Hematopoietic multipotent progenitor cell (in vitro differentiated cells): ENCODE measurements around the gene TMEM117. TPM values are rescaled to one million over a fixed set of nuclear protein-coding genes. Genes with fewer than 3 reads are reported as not detected.

ENCODE experiments used
- DNase-seq, 3 donors: peaks; one replicate each; pipeline ENCODE4 v3.0.0-alpha.2; 2011 to 2015; ENCODE audit warnings: low read depth in 2 of 3, low spot score in 2 of 3
- total RNA-seq: library from RNA; depleted of rRNA; stranded (reverse); fragments of >200 nt; gene quantifications from one replicate; pipeline ENCODE4 v1.2.3, GENCODE V29; 2012

TMEM117 gene
- total RNA-seq, 1 donor, result 3.0 TPM

DNA sequence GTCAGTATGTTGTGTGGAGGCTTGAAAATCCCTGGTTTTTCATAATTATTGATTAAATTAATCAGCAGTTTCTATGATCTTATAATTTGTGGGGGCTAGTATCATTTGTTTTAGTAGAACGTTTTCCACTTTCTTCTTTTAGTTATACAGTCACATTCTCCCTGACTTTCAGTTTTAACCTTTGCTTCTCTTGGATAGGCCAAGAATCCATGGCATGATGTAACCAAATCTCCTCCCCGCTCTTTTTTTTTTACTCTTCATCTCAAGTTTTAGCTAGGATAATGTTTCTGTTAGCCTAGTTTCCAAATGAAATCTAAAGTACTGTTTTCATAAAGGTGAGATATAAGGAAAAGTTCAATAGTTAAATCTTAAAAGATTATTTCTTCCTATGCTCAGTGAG is 106.5 kb downstream of the TMEM117 start:
- DNase-seq, result no peak

DNA sequence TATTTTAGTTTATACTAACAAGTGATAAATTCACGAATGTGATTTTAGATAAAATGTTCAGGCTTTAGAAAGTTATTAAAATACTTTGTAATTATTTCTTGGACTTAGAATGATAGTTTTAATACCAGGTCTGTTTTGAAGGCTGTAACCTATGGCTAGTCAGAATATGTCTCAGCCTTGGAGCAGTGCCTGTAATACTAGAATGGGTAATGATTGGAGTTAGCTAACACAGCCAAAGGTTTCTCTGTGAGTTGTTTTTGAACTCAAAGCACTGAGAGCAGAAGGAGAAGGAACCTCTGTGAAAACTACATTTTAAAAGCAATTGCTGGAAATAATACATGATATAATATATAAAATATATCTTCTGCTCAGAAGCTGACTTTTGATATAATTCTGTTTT is 110.1 kb downstream of the TMEM117 start:
- DNase-seq, result no peak

DNA sequence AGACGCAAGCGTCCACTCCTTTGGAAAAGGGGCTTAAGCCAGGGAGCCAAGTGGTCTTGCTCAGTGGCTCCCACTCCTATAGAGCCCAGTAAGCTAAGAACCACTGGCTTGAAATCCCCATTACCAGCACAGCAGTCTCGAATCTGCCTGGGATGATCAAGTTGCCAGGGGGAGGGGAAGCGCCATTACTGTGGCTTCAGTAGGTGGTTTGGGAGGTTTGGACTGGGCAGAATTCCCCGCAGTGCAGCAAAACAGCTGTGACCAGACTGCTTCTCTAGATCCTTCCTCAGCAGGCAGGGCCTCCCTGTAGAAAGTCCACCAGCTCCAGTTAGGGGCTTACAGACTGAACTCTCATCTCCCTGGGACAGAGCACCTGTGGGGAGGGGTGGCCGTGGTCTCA is 115.4 kb downstream of the TMEM117 start:
- DNase-seq, result no peak

DNA sequence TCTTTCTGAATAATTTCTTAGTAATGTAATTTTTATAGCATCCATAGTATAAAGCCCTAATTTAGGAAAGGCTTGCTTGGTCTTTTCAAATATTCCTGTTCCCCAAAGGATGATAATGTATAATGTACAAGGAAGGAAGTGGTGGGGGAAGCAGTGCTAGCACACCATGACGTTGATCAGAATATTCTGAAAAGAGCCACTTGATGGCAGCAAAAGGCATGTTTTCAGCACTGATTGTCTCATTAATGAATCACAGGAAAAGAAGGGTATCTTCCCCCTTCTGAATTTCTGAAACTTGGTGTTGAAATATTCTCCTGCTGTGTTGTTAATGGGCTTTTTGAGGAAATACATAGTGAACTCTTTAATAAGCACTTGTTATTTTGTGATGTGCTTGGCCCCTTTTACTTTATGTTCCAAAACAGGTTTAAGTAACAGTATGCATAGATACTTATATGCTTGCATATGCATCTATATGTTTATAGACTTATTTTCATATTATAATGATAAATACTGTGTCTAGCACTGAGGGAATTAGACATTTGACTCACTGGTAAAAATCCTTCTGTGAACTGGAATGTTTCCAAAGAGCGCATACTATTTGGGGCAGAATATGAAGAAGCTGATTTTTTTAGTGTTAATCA is 122.0 kb downstream of the TMEM117 start:
- DNase-seq, result peak in 2 of 3 donors; percentile 34 to 68

DNA sequence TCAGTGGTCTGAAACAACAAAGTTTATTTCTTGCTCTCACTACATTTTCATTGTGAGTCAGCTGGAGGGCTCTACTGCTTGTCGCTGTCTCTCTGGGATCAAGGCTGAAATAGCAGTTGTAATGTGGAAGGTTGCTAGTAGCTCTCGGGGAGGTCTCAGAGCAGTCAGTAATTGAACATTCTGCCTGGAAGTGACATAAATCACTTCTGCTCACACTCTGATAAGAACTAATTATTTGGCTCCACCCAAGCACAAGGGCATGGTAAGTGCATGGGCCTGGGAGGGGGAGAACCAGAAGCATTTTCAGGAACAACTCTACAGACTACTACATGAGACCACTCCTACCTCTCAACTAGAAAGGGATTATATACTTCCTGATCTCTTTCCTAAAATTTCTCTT is 128.2 kb downstream of the TMEM117 start:
- no peak for DNase-seq

DNA sequence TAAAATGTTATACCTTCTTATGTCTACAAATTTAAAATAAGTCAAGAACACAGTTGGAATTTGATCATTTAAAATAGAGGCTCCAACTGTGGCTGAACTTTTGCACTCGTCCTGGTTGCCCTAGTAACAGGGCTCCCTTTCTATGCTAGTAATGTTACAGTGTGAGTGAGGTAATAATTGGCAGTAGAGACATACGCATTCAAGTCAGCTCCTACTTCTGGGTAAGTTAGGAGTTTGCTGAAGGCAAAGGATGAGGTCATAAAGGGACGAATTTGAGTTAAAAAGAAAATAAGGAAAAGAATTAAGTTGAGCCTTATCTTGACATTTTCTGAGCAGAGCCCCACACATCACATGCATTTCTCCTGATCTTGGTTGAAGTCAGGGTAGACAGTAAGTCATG is 129.1 kb downstream of the TMEM117 start:
- no peak for DNase-seq

DNA sequence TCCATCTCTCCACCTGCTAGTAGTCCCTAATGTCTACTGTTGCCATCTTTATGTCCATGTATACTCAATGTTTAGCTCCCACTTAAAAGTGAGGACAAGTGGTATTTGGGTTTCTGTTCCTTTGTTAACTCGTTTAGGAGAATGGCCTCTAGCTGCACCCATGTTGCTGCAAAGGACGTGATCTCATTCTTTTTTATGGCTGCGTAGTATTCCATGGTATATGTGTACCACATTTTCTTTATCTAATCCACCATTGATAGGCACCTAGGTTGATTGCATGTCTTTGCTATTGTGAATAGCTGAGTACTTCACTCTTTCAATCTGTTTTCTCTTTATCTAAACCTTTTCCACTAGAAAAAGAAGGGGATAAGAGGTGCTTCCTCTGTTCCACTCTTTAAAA is 130.0 kb downstream of the TMEM117 start:
- no peak for DNase-seq

DNA sequence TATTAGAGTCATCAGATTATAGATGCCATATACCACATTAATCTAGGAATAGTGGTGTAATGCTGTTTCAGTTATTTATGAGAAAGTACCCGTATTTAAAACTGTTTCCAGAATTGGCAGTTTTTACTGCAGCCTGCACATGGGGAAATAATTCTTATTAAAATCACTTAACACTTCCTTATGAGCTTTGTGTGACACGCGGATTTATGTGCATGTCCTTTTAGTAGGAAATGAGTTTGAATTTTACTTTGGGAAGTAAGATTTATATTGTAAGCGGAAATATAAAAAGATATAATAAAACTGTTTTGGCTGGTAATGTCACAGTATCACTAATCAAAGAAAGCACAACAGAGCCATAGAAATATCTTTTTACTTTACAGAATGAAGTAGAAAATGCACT is 132.9 kb downstream of the TMEM117 start:
- no peak for DNase-seq

DNA sequence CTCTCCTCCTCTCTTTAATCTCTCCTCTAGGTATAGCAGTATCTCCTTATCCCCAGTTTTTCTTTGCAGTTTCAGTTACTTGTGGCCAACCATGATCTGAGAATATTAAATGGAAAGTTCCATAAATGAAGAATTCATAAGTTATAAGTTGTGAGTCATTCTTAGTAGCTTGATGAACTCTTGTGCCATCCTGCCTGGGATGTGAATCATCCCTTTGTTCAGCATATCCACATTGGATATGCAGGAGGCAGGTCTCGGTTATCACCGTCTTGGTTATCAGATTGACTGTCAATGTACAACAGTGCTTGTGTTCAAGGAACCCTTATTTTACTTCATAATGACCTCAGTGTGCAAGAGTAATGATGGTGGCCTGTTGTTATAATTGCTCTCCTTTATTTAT is 134.0 kb downstream of the TMEM117 start:
- DNase-seq, result no peak

DNA sequence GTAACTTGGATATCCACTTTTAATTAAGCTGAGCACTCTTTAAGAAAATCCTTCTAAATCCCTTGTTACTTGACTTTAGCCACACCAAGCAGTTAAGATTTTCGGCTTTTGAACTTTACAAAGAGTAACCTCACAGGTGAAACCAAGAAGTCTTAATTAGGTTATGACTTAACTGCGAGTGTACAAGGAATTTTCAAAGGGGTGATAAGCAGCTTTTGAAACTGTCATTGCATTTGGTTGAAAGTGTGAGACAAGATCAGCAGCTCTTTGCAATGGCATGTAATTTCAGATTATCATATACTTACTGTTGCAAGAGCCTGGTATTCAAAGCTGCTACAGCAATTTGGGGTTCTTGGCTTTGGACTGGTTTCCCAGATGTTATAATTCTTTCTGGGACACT is 137.5 kb downstream of the TMEM117 start:
- DNase-seq, result no peak

DNA sequence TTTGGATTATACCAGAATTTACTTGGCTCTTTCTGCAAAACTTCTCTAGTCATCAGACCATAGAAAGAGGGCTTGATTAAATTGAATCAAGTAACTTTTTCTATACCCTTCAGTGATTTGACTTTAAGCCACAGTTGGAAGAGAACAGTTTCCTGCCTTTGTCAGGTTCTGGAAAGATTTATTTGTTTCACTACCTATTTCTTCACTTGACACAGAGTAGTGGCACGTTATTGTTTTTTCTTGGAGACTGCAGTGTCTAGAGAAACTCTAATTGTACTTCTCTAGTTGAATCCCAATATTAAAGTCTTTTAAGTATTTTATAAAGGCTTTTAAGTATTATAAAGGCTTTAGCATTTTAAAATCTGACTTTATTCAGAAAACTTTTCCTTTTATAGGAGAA is 138.1 kb downstream of the TMEM117 start:
- DNase-seq, result peak in 1 of 3 donors; percentile 6

DNA sequence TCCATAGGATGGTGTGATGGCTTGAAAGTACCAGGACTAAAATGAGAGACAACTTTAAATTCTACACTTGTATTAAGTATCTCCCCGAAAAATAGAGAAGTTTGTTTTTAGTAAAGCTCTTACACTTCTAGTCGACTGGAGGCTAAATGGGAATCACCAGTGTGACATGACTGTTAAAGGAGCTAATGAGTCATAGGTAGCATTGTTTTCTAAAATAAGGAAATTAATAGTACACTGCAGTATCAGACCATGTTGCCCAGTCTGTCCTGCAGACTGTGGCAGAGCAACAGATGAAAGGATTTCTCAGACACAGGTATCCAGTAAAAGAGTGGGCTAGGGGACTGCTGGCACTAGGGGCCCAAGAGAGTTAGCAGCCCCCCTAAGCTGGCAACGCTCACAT is 140.1 kb downstream of the TMEM117 start:
- DNase-seq, result no peak

DNA sequence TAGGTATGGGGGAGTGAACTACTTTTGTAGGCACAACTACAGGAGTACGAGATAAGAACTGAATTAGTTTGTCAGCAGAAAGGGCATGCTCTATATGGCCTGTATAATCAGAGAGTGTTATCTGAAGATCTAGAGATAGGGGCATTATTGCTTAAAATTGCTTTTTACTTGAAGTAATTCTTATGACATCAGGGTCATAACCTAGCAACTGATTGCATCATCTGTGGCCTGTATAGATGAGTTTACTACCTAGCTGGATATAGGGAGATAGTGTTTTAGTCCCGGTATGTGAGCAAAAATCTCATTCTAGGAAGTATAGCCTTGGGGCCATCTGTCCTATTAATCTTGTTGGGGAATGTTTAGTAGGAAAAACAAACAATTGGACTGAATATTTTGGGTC is 142.7 kb downstream of the TMEM117 start:
- no peak for DNase-seq

DNA sequence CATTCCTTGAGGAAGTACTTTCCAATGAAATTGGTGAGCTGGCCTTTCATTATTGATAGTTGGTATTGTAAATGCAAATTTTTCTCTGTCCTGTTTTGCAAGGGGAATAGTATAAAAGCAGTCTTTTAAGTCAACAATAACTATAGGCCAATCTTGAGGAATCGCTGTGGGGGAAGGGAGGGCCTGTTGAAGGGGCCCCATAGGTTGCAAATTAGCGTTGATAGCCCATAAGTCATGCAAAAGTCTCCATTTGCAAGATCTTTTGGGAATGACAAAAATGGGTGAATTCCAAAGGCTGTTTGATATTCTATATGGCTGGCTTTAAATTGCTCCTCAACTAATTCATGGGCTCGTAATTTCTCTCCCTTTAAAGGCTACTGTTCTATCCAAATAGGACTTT is 143.6 kb downstream of the TMEM117 start:
- DNase-seq, result no peak

DNA sequence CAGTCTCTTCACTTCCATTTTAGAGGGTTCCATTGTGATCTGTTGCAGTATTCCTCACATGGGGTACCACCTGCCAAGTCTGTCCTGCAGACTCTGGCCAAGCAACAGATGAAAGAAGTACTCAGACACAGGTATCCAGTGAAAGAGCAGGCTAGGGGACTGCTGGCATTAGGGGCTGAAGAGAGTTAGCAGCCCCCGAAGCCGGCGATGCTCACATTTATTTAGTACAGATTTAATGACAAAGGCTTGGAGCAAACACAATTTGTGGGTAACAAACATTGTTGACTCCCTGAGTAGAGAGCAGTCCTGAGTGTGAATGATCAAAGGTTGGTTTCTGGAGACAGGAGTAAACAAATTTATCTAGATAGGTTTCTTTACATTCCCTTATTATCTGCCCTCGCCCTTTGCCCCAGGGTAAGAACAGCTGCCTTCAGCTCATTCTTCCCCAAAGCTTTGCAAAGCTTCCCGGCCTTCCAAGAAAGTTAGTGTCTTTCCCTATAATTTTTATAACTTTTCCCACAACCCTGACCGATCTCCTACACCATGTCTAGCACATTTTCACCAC is 144.8 kb downstream of the TMEM117 start:
- no peak for DNase-seq

DNA sequence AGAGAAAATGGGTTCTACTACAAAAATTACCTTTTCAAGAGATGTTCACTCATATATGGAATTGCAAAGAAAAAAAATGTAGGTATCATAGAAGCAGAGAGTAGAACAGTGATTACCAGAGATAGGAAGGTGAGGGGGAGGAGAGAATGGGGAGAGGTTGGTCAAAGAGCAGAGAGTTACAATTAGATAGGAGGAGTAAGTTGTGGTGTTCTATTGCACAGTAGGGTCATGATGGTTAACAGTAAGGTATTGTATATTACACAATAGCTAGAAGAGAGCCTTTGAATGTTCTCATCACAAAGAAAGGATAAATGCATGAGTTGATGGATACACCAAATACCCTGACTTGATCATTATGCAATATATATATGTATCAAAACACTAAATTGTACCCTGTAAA is 145.8 kb downstream of the TMEM117 start:
- no peak for DNase-seq

DNA sequence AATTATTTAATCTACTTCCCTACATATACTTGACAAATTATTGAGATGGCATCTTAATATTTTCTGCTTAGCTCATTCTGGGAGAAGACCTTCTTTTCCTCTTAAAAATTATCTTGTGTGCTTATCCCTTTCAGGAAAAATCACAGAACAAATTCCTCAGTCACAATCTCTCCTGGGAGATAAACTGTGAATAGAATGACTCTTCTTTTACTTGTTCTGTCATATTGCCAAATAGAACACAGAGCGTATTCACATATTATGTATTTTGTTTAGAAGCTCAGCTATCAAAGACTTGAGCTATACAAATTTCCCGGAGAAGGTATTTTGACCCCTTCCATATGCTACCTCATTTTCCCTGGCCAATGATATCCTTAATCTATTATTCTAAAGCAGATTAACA is 146.7 kb downstream of the TMEM117 start:
- no peak for DNase-seq

DNA sequence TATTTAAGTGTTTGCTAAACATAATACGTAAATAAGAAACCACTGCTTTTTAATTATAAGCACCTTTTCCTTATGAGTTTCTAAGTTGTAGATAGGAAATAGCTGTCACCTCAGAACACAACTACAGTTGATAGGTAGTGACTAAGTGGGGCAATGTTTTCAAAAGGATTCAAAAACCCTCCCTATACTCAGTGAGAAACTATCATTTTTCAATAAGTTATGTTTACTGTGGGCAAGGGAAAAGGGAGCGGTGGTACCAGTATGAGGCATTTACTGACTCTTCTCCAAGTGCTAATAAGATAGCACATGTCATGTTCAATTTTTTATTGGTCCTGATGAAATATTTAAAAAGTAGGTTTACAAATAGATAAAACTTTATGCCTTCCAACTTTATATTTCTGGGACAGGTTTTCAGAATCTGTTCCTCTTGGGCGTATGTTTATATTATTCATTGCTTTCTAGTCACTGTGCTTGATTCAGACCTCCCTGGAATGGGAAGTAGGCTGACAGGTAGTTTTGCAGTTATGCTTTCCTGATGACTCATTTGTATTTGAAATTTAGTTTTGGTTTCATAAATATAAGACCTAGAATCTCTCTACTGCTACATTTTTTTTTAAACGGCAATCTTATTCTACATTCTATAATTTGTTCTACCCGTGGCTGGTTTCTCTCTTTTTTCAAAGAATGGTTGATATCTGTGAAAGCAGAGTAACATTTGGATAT is 153.1 kb downstream of the TMEM117 start:
- peak in 2 of 3 donors; percentile 27 to 32 for DNase-seq

DNA sequence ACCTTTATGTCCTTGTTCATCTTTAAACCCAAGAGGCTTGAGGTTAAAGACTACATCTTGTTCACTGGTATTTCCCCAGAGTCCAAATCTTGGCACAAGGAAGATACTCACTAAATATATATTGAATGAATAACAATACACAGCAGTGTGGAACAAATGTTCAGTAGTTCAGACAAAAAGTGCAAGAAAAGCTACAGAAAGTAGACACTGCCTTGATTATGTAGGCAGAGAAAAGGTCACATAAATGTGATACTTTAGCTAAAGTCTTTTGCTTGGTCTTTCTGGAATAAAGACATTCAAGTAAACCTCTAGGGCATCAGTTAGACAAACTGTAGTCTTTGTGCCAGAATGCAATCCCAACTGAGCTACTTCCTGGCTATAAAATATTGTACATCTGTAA is 157.0 kb downstream of the TMEM117 start:
- DNase-seq, result no peak

DNA sequence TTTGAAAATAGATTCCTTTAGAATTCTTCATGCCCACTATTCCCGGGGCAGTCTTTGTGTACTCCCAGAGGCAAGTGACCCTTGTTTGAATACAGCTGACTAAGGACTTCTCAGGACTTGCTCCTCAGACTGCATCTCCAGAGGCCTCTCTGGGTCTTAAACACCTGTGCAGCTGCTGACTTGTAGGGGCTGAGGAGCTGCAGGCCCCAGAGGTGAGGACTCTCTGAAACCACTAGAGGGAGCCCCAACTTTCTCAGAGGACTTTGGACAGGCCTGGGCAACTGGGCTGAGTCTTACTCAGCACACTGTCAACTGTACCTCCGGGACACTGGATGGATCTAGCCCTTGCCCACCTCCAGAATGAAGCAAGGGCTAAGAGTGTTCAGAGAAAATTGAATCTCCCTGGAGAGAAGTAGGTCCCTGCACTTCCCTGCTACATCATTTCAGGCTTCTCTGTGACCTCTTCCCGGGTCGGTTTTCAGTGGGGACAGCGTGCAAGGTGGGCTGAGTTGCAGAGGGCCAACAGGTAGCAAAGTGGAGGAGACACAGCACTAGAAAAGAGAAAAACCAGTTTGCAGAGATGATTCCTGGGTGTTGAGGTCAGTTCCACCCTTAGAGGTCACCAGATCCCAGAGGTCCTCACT is 164.6 kb downstream of the TMEM117 start:
- peak in 2 of 3 donors; percentile 30 to 61 for DNase-seq

DNA sequence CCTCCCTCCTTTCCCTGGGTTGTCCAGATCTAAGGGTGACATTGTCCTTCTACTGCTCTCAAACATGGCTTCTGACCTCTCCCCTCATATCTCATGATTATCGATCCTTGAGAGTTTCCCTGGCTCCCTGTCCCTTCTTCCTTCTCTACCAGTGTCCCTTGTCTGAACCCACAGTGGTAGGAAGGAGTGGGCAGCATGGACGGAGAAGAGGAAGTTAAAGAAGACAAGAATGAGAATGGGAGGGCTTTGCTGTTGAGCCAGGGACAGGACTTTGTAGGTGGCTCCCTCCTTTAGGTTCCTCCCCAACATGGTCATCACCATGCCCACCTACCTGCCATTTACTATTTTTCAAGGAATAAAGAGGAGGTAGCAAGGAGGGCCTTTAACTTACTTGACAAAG is 166.7 kb downstream of the TMEM117 start:
- DNase-seq, result no peak

DNA sequence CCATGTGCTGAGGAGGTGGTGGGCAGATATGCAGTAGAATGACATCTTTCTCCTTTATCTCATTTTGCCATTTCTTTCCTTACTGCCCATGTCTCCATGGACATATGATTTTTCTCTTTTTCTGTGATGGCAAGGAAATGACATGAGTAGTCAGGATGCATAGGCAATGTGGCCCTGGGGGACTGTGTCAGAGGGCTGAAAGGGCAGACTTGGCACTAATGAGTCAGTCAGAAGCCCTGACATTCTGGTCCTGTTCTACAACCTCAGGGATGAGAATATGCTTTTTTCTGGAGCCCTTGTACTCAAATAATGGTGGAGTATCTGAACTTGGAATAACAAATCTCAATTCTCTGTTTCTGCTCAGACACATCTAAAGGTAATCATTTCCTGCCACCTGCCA is 167.8 kb downstream of the TMEM117 start:
- no peak for DNase-seq
